DMS53 treated with DMSO at 0.1 percent for 48 hours (cell line): ENCODE results near the gene NCBP1.
A peak's percentile ranks its signal among the peaks of the same experiment; 100 is the strongest.

Source experiments
- DNase-seq: peaks from one replicate; lab custom pipeline; 2025; ENCODE audit not compliant: unreplicated experiment; lab: John Stamatoyannopoulos, UW

The NCBP1 gene

DNA sequence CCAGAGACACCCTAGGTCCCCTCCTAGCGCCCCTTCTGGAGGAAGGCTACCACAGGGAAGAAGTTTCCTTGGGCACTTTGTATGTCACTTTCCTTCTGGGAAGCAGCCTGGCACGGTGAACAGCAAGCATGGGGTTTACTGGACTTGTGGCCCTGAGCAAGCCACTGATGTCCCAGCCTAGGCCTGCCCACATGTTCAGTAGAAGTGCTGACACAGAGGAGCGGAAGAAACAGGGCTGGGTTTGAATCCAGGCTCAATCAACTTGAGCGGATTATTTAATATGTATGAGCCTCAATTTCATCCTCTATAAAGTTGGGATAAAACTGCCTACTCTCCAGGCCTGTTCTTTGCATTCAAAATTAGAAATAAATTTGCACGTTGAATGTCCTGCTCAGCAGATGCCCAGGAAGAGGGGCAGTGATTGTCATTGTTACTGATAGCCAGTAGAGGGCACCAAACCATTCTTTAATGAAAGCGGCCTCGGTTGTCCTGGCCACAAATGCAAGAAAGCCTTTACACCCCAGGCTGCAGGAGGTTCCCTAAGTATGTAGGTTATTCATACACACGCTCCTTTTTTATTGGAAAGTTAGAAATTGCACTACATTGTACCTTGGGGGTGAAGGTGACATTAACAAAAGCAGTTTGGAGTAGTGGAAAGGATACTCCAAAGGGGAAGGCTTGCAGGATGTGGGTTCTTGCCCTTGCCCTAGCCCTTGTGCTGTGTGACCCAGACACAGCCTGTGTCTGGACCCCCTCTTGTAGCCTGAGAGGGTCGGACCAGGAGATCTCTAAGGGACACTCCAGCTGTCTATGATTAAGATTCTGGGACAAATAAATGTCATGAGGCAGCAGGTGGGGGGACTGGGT, 77.0 kb downstream of the NCBP1 start:
- DNase-seq = peak; percentile 49

DNA sequence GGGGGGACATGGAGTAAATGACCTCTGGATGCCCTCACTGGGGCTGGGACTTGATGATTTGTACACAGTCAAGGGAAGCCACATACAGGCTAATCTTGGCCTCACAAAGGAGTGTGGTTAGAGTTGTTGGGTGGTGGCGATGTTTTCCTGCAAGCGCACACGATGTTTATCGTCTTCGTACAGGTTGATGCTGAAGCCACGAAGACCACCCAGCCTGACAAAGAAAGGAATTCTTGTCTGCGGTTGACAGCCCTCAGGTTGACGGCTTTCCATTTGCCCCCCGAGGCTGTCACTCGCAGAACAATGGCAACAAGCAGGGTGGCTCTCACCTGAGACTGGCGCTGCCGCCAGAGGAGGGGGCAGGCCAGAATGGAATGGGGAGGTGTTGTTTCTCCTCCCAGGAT, 77.6 kb downstream of the NCBP1 start:
- no peak for DNase-seq

DNA sequence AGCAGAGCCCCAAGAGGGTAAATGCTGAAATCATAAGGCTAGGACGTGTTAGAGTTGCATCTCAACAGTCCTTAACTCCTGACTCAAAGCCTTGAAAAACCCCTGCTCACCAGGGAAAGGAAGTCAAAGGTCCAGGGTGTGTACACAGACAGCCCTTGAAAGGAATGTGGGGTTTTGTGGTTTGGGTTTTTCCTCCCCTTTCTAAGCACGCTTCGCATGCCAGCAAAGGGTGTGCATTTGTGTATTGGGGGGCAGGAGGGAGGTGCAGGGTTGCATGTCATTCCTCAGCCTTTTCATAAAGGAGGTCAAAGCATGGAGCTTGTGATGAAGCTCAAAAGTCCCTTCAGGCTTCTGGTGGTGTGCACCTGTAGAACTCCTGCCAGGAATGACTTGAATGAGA, 80.8 kb downstream of the NCBP1 start:
- no peak for DNase-seq

DNA sequence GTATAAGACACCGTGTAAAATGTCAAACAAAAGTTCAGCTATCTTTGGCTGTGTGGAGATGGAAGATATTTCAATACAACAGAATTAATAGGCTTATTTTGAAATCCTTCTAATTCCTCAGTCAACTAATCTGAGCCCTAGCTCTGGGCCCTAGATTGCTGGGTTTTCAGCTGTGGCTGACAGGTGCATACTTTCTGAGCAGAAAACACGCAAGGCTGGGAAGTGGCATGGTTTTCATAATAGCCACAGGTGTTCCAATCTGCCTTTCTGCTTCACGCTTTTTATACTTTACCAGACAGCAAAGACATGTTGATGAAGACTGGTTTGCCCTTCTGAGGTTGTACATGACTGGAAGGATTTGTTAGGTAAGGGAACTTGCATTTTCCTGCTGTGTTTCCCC, 84.2 kb downstream of the NCBP1 start:
- DNase-seq = no peak

DNA sequence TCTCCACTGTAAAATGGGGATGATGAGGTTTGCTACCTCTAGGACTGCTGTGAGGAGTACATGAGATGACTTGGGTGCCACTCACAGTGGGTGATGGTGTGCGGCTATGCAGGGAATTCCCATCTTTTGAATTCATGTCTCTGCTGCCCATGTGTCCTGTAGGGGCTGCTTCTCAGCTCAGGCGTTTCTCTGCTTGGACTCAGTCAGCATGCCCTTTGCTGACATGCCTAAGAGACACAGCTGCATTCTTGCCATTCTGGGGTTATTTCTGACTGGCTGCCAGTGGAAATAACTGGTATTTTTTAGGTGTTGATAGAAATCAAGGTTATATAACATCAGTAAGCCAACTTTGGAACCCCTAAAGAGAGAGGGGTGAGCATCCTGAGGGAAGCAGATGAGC, 87.8 kb downstream of the NCBP1 start:
- DNase-seq = no peak

DNA sequence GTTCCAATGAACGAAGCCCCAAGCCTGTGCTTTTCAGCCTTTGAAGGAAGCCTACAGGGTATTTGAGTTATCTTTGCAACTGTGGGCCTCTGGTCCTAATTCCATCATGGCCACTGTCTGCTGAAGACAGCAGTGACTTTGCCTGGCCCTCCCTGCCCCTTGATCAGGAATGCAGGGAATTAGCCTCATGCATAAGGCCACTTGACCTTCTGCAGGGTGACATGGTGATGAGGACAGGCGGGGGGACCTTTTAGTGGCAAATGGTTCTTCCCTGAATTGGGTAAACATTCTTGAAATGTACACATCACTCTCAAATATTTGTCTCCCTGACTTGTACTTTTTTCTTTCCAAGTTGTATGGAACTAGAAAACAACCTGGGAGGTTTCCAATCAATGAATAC, 88.7 kb downstream of the NCBP1 start:
- no peak for DNase-seq
